PC-9 (cell line): ENCODE measurements around the gene ARMC6. TPM values are rescaled to one million over a fixed set of nuclear protein-coding genes. Genes with fewer than 3 reads are reported as not detected.

Experiments used
- BruUV-seq: library from RNA; stranded (reverse); fragments of 400-500 nt; replicated peaks from 2 replicates; lab custom pipeline; 2021; lab: Mats Ljungman, UMichigan
- CTCF ChIA-PET: fragments of 300-600 bp; sonication (Branson Sonifier 250); formaldehyde crosslinking; loops from one replicate; lab custom pipeline; 2022; ENCODE audit warnings: antibody characterized with exemption; lab: Charles Lee
- POLR2A ChIA-PET: fragments of 300-600 bp; sonication (Branson Sonifier 250); formaldehyde crosslinking; loops from one replicate; lab custom pipeline; 2022; ENCODE audit warnings: antibody characterized with exemption; ENCODE audit not compliant: unreplicated experiment; lab: Charles Lee
- DNase-seq, 2 experiments: peaks; one replicate each; pipeline versions ENCODE4 v3.0.0 to v3.0.0-alpha.2; 2015 to 2022; ENCODE audit warnings: mixed read lengths in 1 of 2
- H2AFZ ChIP-seq: fragments of 200-600 bp; sonication (generic); 2 replicates; pipeline ENCODE4 v1.8.1; 2017; ENCODE audit warnings: antibody characterized with exemption
- H3F3A ChIP-seq: fragments of 200-600 bp; sonication (generic); 2 replicates; pipeline ENCODE4 v1.8.1; 2017; ENCODE audit warnings: antibody characterized with exemption, mild to moderate bottlenecking, low read depth; ENCODE audit not compliant: insufficient read depth
- H3K27ac ChIP-seq: fragments of 200-600 bp; sonication (generic); 2 replicates; pipeline ENCODE4 v1.6.1; 2016; ENCODE audit warnings: mixed run types
- H3K27me3 ChIP-seq: fragments of 200-600 bp; sonication (generic); 2 replicates; pipeline ENCODE4 v1.6.1; 2016; ENCODE audit warnings: low read depth, mixed run types; ENCODE audit not compliant: insufficient read depth
- H3K36me3 ChIP-seq: fragments of 200-600 bp; sonication (generic); 2 replicates; pipeline ENCODE4 v1.6.1; 2016; ENCODE audit warnings: low read depth, mixed run types
- H3K4me1 ChIP-seq: fragments of 200-600 bp; sonication (generic); replicated peaks from 2 replicates; pipeline ENCODE4 v1.6.1; 2016; ENCODE audit warnings: mixed run types; ENCODE audit not compliant: insufficient read depth
- H3K4me2 ChIP-seq: fragments of 200-600 bp; sonication (generic); 2 replicates; pipeline ENCODE4 v1.6.1; 2017; ENCODE audit warnings: mixed run types
- H3K4me3 ChIP-seq: fragments of 200-600 bp; sonication (generic); 2 replicates; pipeline ENCODE4 v1.6.1; 2016; ENCODE audit warnings: mixed run types
- H3K79me2 ChIP-seq: fragments of 200-600 bp; sonication (generic); 2 replicates; pipeline ENCODE4 v1.6.1; 2017; ENCODE audit warnings: low read depth, mixed run types
- H3K9me2 ChIP-seq: fragments of 200-600 bp; sonication (generic); 2 replicates; pipeline ENCODE4 v1.8.1; 2017; ENCODE audit warnings: mild to moderate bottlenecking; ENCODE audit not compliant: insufficient read depth
- H3K9me3 ChIP-seq: fragments of 200-600 bp; sonication (generic); 2 replicates; pipeline ENCODE4 v1.8.1; 2016; ENCODE audit warnings: low read depth; ENCODE audit not compliant: insufficient read depth
- H4K20me1 ChIP-seq: fragments of 200-600 bp; sonication (generic); 2 replicates; pipeline ENCODE4 v1.8.1; 2017; ENCODE audit not compliant: insufficient read depth
- EZH2 ChIP-seq: fragments of 200-600 bp; sonication (generic); IDR thresholded peaks from 2 replicates; pipeline ENCODE4 v1.8.0; 2017; ENCODE audit warnings: antibody characterized with exemption, low read depth
- intact Hi-C: fragments of 100-400 bp; cut with micrococcal nuclease; formaldehyde crosslinking; loops from one replicate; pipeline ENCODE4 v1.10.0; 2022; ENCODE audit not compliant: unreplicated experiment
- total RNA-seq: library from RNA; stranded (reverse); gene quantifications from 2 replicates; pipeline ENCODE4 v1.2.3, GENCODE V29; 2021
- TF ChIP-seq, protein P1 (sequence below): fragments of 200-600 bp; sonication (generic); conservative IDR thresholded peaks from 2 replicates; pipeline ENCODE4 v1.6.1; 2017; ENCODE audit warnings: mixed run types, antibody characterized with exemption, mild to moderate bottlenecking, moderate library complexity

ARMC6 gene
- total RNA-seq, 1 experiment from 2014 or later: 28.8 TPM

GRCh38 chr19:19051478-19052213, 18.2 kb downstream of the ARMC6 start:
- no peaks in the 10 kb centered on the region for H3K36me3 ChIP-seq
- H3K27ac ChIP-seq: no peak overlapping the region
- H3F3A ChIP-seq: peaks cover 7% of the 10 kb centered on the region; the same call in 1 of the 2 replicates
- no peaks in the 10 kb centered on the region for H3K4me1 ChIP-seq
- no peaks in the 10 kb centered on the region for H3K9me2 ChIP-seq
- TF ChIP-seq, protein P1, sequence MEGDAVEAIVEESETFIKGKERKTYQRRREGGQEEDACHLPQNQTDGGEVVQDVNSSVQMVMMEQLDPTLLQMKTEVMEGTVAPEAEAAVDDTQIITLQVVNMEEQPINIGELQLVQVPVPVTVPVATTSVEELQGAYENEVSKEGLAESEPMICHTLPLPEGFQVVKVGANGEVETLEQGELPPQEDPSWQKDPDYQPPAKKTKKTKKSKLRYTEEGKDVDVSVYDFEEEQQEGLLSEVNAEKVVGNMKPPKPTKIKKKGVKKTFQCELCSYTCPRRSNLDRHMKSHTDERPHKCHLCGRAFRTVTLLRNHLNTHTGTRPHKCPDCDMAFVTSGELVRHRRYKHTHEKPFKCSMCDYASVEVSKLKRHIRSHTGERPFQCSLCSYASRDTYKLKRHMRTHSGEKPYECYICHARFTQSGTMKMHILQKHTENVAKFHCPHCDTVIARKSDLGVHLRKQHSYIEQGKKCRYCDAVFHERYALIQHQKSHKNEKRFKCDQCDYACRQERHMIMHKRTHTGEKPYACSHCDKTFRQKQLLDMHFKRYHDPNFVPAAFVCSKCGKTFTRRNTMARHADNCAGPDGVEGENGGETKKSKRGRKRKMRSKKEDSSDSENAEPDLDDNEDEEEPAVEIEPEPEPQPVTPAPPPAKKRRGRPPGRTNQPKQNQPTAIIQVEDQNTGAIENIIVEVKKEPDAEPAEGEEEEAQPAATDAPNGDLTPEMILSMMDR: no peak
- TF ChIP-seq EZH2: no peak
- no peak overlapping the region for H3K4me2 ChIP-seq
- H4K20me1 ChIP-seq: peaks cover 8% of the 10 kb centered on the region
- H3K79me2 ChIP-seq: no peaks in the 10 kb centered on the region
- BruUV-seq: no TSS peak
- H2AFZ ChIP-seq: no peak overlapping the region
- no peaks in the 10 kb centered on the region for H3K27me3 ChIP-seq
- no peak overlapping the region for H3K4me3 ChIP-seq
- CTCF ChIA-PET: no interaction called here
- POLR2A ChIA-PET: no interaction called here
- no peak for DNase-seq
- intact Hi-C loops: no loop called here
- H3K9me3 ChIP-seq: no peaks in the 10 kb centered on the region

- DNase-seq: no peak
- H3K27ac ChIP-seq: no peak overlapping the region
- CTCF ChIA-PET: no interaction called here
- H2AFZ ChIP-seq: no peak overlapping the region
- intact Hi-C loops: loop anchor here (1.0 kb wide), 1 partner anchor 86 kb away; no protein-coding TSS in a partner anchor
- no peaks in the 10 kb centered on the region for H3K36me3 ChIP-seq
- H3K27me3 ChIP-seq: no peaks in the 10 kb centered on the region
- no peaks in the 10 kb centered on the region for H3K79me2 ChIP-seq
- no peaks in the 10 kb centered on the region for H3K9me3 ChIP-seq
- H3K4me3 ChIP-seq: no peak overlapping the region
- no peak overlapping the region for H3K4me2 ChIP-seq
- peaks cover 7% of the 10 kb centered on the region; the same call in 1 of the 2 replicates for H3F3A ChIP-seq
- BruUV-seq: no TSS peak
- TF ChIP-seq, protein P1: no peak
- TF ChIP-seq EZH2: no peak
- H3K9me2 ChIP-seq: no peaks in the 10 kb centered on the region
- POLR2A ChIA-PET: no interaction called here
- H3K4me1 ChIP-seq: no peaks in the 10 kb centered on the region
- H4K20me1 ChIP-seq: peaks cover 8% of the 10 kb centered on the region
These were observed 19.5 kb downstream of the ARMC6 start for GRCh38 chr19:19052921-19053320.

GRCh38 chr19:19053508-19054314, 20.3 kb downstream of the ARMC6 start:
- no peak overlapping the region for H3K4me3 ChIP-seq
- intact Hi-C loops: loop anchor here (1.0 kb wide), 1 partner anchor 86 kb away; no protein-coding TSS in a partner anchor
- no peaks in the 10 kb centered on the region for H3K4me1 ChIP-seq
- ChIA-PET CTCF (no interaction called here), POLR2A (no interaction called here)
- H4K20me1 ChIP-seq: peaks cover 8% of the 10 kb centered on the region
- H3K27ac ChIP-seq: no peak overlapping the region
- no peak overlapping the region for H3K4me2 ChIP-seq
- H3K9me3 ChIP-seq: no peaks in the 10 kb centered on the region
- 0 out of 2 replicates have a peak, but pooled peaks cover 7% of the 10 kb centered on the region for H3F3A ChIP-seq
- no peaks in the 10 kb centered on the region for H3K9me2 ChIP-seq
- H3K27me3 ChIP-seq: no peaks in the 10 kb centered on the region
- H3K36me3 ChIP-seq: no peaks in the 10 kb centered on the region
- H2AFZ ChIP-seq: no peak overlapping the region
- no TSS peak for BruUV-seq
- peak in 1 of 2 experiments; percentile 50 for DNase-seq
- no peaks in the 10 kb centered on the region for H3K79me2 ChIP-seq
- TF ChIP-seq, protein P1: peak; percentile 90
- no peak for TF ChIP-seq EZH2
